CMK (cell line): ENCODE measurements around the gene MRGPRX3.
"Not testable (repeated sequence)": the region's sequence is repeated elsewhere in the genome, so short reads cannot be mapped to it uniquely, and the experiment has no call there.

ENCODE experiments used
- DNase-seq: peaks from one replicate; pipeline ENCODE4 v3.0.0-alpha.2; 2010; ENCODE audit warnings: low read depth

MRGPRX3 gene

GRCh38 chr11:18132341-18132740 lies at the start of gene MRGPRX3:
Gene MRGPRX3, plus strand, starts transcription at chr11:18132571. Its CDS starts 4,632 bp downstream, at chr11:18137203.
- DNase-seq = no peak

GRCh38 chr11:18088366-18088765 lies 44.0 kb upstream of the MRGPRX3 start:
- no peak for DNase-seq

- no peak for DNase-seq
Observed at GRCh38 chr11:18088966-18089365, 43.4 kb upstream of the MRGPRX3 start.

GRCh38 chr11:18091731-18092130 lies 40.6 kb upstream of the MRGPRX3 start:
- DNase-seq = no peak

GRCh38 chr11:18093959-18094358 lies 38.4 kb upstream of the MRGPRX3 start:
- no peak for DNase-seq

GRCh38 chr11:18100926-18101656 lies 31.3 kb upstream of the MRGPRX3 start:
- no peak for DNase-seq

- DNase-seq = no peak
Observed at GRCh38 chr11:18105086-18105801, 27.1 kb upstream of the MRGPRX3 start.

GRCh38 chr11:18105802-18106574 lies 26.4 kb upstream of the MRGPRX3 start, which contains the start of gene SAAL1:
Gene SAAL1, minus strand, starts transcription at chr11:18106082. Its CDS starts 41 bp downstream, at chr11:18106041.
- DNase-seq = peak; percentile 56

GRCh38 chr11:18106688-18107087 lies 25.7 kb upstream of the MRGPRX3 start:
- DNase-seq = no peak

- no peak for DNase-seq
Observed at GRCh38 chr11:18108254-18108653, 24.1 kb upstream of the MRGPRX3 start.

- no peak for DNase-seq
Observed at GRCh38 chr11:18111005-18111404, 21.4 kb upstream of the MRGPRX3 start.

- DNase-seq = peak; percentile 49
Observed at GRCh38 chr11:18115360-18116127, 16.8 kb upstream of the MRGPRX3 start.

- DNase-seq = not testable (repeated sequence)
Observed at GRCh38 chr11:18121331-18121828, 11.0 kb upstream of the MRGPRX3 start.

- not testable (repeated sequence) for DNase-seq
Observed at GRCh38 chr11:18131115-18131514, 1.3 kb upstream of the MRGPRX3 start.

- DNase-seq = no peak
Observed at GRCh38 chr11:18135308-18135707, 2.9 kb downstream of the MRGPRX3 start.

GRCh38 chr11:18137186-18137800 lies 4.9 kb downstream of the MRGPRX3 start:
- no peak for DNase-seq

- DNase-seq = no peak
Observed at GRCh38 chr11:18140145-18140544, 7.8 kb downstream of the MRGPRX3 start.

- no peak for DNase-seq
Observed at GRCh38 chr11:18144243-18144642, 11.9 kb downstream of the MRGPRX3 start.

GRCh38 chr11:18145025-18145424 lies 12.7 kb downstream of the MRGPRX3 start:
- no peak for DNase-seq

- no peak for DNase-seq
Observed at GRCh38 chr11:18145837-18146236, 13.5 kb downstream of the MRGPRX3 start.

GRCh38 chr11:18151581-18151980 lies 19.2 kb downstream of the MRGPRX3 start:
- DNase-seq = no peak
